CD4-positive, alpha-beta T cell treated with Interferon gamma for 1 hour (primary cell): ENCODE measurements around the gene PAIP2B.

Experiments used
- DNase-seq: peaks from one replicate; pipeline ENCODE4 v3.0.0-alpha.2; 2020

PAIP2B gene

DNA sequence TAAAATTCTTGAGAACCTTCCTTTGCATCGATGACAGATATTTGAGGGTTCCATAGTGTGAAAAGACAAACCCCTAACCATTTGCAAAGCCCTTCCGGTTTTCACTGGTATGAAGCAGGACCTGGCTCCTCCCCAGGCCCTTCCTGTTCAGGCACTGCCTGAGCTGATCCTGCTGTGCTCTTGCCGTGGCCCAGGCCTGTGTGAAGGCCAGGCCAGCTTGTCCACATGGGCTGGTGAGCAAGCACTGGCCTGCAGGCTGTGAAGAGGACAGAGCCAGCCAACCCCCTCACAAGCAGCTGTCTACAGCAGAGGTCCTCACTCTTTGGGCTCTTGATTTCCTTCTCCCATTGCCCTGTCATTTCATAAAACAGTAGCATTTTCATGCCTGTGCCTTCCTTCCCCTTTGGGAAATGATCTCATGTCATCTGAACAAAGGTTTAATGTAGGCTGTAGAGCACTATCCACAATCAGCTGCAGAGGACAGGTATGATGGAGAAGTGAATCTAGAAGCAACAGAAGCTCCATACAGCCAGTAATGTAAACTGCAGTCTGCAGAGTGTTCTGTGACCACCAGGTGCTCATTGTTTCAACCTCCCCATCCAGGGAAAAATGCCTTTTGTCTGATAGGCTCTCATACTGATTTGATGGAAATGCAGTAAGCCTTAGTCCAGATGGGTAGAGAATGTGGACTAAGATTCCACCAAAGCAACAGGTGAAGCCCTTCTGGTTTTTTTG, 76.7 kb downstream of the PAIP2B start:
- no peak for DNase-seq

DNA sequence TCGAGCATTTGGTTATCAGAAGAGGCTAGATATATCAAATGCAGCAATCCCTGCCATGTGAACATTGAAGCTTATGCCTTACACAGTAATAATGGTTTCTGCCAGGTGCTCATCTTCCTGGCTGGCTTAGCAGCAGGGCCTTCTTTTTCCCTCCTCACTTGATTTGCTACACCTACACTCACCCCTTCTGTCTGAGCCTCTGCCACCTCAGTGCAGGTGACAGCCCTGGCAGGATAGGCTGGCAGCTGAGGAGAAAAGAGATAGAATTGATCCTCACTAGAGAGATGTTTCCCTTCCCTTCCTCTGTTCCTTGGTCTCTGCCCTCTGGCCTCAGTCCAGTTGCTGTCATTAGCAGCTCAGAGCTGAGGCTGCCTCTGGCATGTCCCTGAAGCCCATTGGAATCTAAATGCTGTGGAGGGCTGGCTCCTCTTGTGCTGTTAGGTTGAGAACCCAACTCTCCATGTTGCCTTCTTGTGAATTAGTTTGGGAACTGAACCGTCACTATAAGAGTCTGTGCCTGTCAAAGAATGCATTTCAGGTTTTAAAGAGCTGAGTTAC, 78.3 kb downstream of the PAIP2B start:
- DNase-seq = no peak

DNA sequence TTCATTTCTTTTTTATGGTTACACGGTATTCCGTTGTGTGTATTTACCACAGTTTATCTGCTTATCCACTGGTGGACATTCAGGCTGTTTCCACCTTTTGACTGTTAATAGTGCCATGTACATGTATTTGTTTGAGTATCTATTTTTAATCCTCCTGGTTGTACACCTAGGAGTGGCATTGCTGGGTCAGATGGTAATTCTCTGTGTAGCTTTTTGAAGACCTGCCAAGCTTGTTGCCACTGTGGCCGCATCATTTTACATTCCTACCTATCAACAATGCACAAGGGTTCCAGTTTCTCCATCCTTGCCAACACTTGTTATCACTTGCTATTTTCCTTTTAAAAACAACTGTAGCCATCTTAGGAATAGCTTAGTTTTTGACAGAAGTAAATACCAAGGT, 83.1 kb downstream of the PAIP2B start:
- DNase-seq = no peak

DNA sequence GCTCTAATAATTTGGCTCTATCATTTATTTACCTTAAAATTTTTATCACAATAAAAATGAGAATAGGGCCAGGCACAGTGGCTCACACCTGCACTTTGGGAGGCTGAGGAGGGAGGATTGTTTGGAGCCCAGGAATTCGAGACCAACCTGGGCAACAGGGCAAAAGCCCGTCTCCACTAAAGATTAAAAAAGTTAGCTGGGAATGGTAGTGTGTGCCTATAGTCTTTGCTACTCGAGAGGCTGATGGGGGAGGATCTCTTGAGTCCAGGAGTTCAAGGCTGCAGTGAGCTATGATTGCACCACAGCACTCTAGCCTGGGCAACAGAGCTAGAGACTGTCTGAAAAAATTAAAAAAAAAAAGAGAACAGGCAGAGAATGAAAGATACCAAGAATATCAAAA, 90.7 kb downstream of the PAIP2B start:
- no peak for DNase-seq

DNA sequence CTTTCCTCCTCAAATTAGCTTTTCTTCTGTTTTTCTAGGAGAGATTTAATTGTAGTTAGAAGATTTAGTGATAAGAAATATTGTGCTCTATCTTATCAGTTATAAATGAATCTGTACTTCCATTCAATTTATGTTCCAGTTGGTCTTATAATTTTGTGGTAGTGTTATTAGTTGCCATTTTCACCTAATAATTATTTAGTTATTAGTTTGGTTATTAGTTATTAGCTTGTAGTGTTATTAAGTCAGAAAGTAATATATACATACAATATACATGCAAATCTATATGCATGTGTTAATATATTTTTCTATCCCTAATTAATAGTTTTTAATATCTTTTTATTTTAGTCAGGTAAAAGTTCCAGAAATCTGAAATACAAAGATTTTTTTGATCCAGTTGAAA, 93.3 kb downstream of the PAIP2B start:
- DNase-seq = no peak
